ENCODE measurements around the gene DPP7. TPM values are rescaled to one million over a fixed set of nuclear protein-coding genes. Genes with fewer than 3 reads are reported as not detected.
A peak's percentile ranks its signal among the peaks of the same experiment; 100 is the strongest.

DPP7 gene
- total RNA-seq, 1 donor from 2014 or later, result 152 TPM

- Histone ChIP-seq H3K36me3 (no peaks in the 10 kb centered on the region), H3K4me3 (no peak overlapping the region), H3K4me1 (peaks cover 37% of the 10 kb centered on the region), H3K27me3 (peaks cover 18% of the 10 kb centered on the region), H3K9me3 (no peaks in the 10 kb centered on the region), H3K27ac (no peak overlapping the region)
- TF ChIP-seq POLR2A (IDR thresholded peaks at IDR 0.05) (no peak), POLR2AphosphoS5 (IDR thresholded peaks at IDR 0.05; ENCODE audit: insufficient read depth in 1 of 2, low read depth in 1 of 2) (no peak), CTCF (IDR thresholded peaks at IDR 0.05) (no peak)
- DNase-seq (ENCODE audit: extremely low spot score in 2 of 2), result no peak
- intact Hi-C loops (cut with DNase I), result no loop called here
These were observed 44.1 kb upstream of the DPP7 start for GRCh38 chr9:137158625-137159024.

- intact Hi-C loops (cut with DNase I), result no loop called here
- DNase-seq (ENCODE audit: extremely low spot score in 2 of 2), result no peak
- H3K4me1 ChIP-seq, result peaks cover 29% of the 10 kb centered on the region
- H3K27me3 ChIP-seq, result peaks cover 17% of the 10 kb centered on the region
- no peaks in the 10 kb centered on the region for H3K36me3 ChIP-seq
- TF ChIP-seq POLR2A (IDR thresholded peaks at IDR 0.05) (no peak), CTCF (IDR thresholded peaks at IDR 0.05) (no peak)
- no peak overlapping the region for H3K27ac ChIP-seq
- no peak overlapping the region for H3K4me3 ChIP-seq
- no peaks in the 10 kb centered on the region for H3K9me3 ChIP-seq
These were observed 43.3 kb upstream of the DPP7 start for GRCh38 chr9:137157618-137158415.

- H3K36me3 ChIP-seq, result no peaks in the 10 kb centered on the region
- no peak for DNase-seq (ENCODE audit: extremely low spot score in 2 of 2)
- intact Hi-C loops (cut with DNase I), result no loop called here
- peaks cover 19% of the 10 kb centered on the region for H3K4me1 ChIP-seq
- TF ChIP-seq CTCF (IDR thresholded peaks at IDR 0.05), result no peak
- no peak for TF ChIP-seq POLR2A (IDR thresholded peaks at IDR 0.05)
- TF ChIP-seq POLR2AphosphoS5 (IDR thresholded peaks at IDR 0.05; ENCODE audit: insufficient read depth in 1 of 2, low read depth in 1 of 2), result no peak
- H3K9me3 ChIP-seq, result no peaks in the 10 kb centered on the region
- H3K27ac ChIP-seq, result no peak overlapping the region
- peaks cover 9% of the 10 kb centered on the region for H3K27me3 ChIP-seq
- peak overlapping the region in 1 of 2 donors; percentile 3 for H3K4me3 ChIP-seq
These were observed 42.2 kb upstream of the DPP7 start for GRCh38 chr9:137156567-137157375.

GRCh38 chr9:137152844-137153405 is 38.4 kb upstream of the DPP7 start:
- TF ChIP-seq CTCF (IDR thresholded peaks at IDR 0.05) (no peak), POLR2A (IDR thresholded peaks at IDR 0.05) (no peak), POLR2AphosphoS5 (IDR thresholded peaks at IDR 0.05; ENCODE audit: insufficient read depth in 1 of 2, low read depth in 1 of 2) (no peak)
- DNase-seq (ENCODE audit: extremely low spot score in 2 of 2), result no peak
- Histone ChIP-seq H3K4me3 (no peak overlapping the region), H3K9me3 (no peaks in the 10 kb centered on the region), H3K4me1 (peaks cover 12% of the 10 kb centered on the region), H3K36me3 (no peaks in the 10 kb centered on the region), H3K27me3 (no peaks in the 10 kb centered on the region), H3K27ac (no peak overlapping the region)
- intact Hi-C loops (cut with DNase I), result no loop called here

Data from vagina (tissue), 2 donors.